GM18873 (cell line): ENCODE measurements around the gene PSENEN.

Source experiments
- ATAC-seq: cut with Tn5 transposase; IDR thresholded peaks from one replicate; pipeline ENCODE4 v1.9.1; 2021; ENCODE audit warnings: mild to moderate bottlenecking, moderate library complexity, moderate number of reproducible peaks; ENCODE audit not compliant: unreplicated experiment, low FRiP score

The PSENEN gene

GRCh38 chr19:35732540-35733179 lies 12.8 kb upstream of the PSENEN start:
- ATAC-seq: no peak

GRCh38 chr19:35733180-35734125 lies 12.0 kb upstream of the PSENEN start:
- ATAC-seq: no peak

DNA sequence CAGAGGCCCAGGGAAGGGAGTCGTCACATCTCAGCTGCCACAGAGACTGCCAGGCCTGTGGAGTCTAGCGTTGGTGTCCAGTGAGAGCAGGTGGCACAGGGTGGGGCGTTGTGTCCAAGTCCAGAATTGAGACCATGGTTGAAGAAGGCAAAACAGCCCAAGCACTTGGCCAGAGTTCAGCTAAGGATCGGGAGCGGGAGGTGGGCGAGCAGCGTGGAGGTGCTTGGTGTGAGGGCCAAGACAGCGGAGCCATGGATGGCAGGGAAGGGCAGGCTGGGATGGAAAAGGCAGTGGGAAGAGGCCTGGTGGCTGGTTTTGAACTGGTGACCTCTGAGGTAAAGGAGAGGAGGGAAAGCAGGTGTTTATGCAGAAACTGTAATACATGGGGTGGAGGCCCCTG lies 11.2 kb upstream of the PSENEN start:
- no peak for ATAC-seq

DNA sequence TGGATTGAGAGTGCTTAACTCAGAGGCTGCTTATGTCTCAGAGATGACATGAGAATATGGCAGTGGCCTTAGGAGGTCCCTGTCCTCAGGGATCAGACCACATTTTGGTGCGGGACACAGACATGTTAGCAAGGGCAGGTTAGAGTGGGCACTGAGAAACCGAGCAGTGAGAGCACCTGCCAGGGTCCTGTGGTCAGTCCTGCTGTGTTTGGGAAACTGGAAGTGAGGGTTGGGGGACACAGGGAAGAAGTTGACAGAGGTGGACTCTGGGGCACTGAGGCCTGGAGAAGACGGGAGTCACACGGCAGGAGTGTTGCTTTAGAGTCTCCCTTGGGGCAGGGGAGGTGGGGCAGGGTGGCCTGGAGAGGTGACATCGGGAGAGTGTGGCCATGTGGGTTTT lies 10.6 kb upstream of the PSENEN start:
- no peak for ATAC-seq

DNA sequence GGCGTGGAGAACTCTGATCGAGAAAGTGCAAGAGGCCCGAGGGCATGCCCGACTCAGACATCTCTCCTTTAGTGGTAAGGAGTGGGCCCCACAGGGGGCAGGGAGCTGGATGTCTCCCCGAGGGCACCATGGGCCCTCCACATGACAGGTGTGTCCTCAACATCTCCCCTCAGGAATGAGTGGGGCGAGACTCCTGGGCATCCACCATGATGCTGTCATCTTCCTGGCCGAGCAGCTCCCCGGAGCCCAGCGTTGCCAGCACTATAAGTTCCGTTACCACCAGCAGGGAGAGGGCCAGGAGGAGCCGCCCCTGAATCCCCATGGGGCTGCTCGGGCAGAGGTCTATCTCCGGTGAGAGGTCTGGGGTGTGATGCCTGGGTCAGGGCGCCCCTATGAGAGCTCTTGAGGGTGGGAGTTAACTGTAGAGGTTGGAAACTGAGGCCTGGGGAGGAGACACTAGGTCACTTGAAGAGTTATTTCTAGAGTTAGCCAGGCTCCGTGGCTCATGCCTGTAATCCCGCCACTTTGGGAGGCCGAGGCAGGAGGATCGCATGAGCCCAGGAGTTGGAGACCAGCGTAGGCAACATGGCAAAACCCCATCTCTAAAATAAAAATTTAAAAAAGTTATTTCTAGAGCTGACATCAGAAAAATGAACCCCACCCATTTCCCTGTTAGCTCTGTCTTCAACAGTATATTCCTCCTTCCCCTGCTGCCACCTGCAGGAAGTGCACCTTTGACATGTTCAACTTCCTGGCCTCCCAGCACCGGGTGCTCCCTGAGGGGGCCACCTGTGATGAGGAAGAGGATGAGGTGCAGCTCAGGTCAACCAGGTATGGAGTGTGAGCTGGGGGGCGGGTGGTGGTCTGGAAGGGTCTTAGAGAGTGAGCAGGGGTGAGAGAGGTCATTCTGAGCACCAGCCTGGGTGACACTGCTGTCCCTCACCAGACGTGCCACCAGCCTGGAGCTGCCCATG lies 8.3 kb upstream of the PSENEN start:
- no peak for ATAC-seq

GRCh38 chr19:35738021-35738886 lies 7.2 kb upstream of the PSENEN start:
- ATAC-seq: no peak

GRCh38 chr19:35738887-35739229 lies 6.6 kb upstream of the PSENEN start:
- no peak for ATAC-seq

DNA sequence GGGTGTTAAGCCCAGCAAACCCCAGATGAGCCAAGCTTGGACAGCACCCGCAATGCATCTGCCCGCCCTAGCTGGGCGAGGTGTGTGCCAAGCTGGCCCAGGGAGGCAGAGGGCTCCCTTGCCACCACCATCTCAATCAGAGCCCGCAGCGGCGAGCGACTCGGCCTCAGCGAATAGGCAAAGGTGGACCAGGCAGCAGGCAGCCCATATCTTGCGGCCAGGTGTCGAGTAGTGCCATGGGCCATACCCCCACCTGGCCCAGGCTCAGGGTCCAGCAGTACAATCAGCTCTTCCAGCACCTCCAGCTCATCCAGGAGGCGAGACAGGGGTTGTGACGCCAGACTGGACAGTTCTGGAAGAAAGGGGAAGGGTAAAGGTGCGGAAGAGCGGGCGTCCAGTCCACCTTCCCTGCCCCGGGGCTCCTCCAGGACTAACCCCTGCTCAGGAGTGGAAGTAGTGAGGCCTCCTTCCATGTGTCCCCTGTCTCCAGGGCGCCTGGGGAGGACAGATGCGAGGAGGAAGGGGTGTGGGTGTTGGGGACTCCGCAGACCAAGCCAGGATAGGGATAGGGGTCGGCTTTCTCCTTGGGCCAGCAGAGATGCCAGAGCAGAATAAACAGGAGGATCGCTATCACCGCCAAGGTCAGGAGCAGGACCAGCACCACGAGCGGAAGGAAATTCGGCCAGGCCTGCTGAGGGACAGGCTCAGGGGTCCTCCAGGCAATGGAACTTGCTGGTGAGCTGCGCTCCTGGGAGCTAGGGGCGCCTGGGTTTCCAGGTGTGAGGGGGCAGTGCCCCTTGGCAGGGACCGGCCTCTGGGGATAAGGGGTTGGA lies 6.0 kb upstream of the PSENEN start:
- ATAC-seq: no peak

GRCh38 chr19:35740108-35740422 lies 5.4 kb upstream of the PSENEN start:
- no peak for ATAC-seq

DNA sequence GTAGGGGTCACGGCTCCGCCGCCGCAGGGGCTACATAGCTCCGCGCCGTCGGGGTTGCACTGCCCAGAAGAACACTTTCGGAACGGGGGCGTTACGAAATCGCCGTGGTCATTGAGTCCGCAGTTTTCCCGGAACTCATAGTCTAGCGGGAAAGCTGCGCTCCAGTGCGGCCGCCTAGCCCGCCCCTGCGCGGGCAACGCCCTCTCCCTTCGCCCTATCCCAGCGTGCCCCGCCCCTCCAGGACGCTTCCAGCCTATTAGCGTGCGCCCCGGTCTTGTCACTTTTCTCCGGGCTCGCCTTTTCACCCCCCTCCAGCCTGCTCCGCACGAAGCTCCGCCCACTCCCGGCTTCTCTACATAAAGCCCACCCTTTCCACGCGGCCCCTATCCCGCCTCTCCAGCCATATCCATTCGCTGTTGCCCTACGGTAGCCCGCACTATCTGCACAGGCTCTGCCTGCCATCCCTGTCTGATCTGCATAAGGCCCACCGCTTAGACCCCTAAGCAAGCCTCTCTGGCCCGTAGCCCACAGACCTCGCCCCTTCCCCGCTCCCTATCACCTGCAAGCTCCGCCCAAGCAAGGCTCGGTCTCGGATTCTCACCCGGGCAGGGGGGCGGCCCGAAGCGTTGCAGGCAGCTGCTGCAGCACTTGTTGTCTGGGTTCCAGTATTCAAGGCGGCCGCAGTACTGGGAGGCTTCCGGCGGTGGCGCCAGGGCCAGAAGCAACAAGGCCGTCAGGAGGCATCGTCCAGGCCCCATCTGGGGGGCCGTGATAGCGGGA lies 4.8 kb upstream of the PSENEN start:
- ATAC-seq: peak; percentile 40

DNA sequence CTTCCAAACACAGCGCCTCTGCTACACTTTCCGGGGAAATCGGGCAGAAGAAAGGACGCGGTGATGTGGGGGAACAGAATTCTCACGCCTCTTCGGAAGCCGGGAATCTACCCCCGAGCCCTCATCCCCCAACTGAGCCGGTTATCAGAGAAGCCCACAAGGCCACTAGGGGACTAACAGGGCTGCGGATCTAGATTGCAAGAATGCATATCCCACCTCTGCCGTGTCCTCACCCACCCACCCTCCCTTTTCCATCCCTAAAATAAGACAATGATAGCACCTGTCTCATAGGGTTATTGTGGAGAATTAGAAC lies 4.3 kb upstream of the PSENEN start:
- no peak for ATAC-seq

GRCh38 chr19:35742121-35742724 lies 3.2 kb upstream of the PSENEN start, which contains the start of gene IGFLR1:
IGFLR1 (minus strand) TSS chr19:35742452; CDS start chr19:35741180, 1,272 bp downstream.
- ATAC-seq: no peak

DNA sequence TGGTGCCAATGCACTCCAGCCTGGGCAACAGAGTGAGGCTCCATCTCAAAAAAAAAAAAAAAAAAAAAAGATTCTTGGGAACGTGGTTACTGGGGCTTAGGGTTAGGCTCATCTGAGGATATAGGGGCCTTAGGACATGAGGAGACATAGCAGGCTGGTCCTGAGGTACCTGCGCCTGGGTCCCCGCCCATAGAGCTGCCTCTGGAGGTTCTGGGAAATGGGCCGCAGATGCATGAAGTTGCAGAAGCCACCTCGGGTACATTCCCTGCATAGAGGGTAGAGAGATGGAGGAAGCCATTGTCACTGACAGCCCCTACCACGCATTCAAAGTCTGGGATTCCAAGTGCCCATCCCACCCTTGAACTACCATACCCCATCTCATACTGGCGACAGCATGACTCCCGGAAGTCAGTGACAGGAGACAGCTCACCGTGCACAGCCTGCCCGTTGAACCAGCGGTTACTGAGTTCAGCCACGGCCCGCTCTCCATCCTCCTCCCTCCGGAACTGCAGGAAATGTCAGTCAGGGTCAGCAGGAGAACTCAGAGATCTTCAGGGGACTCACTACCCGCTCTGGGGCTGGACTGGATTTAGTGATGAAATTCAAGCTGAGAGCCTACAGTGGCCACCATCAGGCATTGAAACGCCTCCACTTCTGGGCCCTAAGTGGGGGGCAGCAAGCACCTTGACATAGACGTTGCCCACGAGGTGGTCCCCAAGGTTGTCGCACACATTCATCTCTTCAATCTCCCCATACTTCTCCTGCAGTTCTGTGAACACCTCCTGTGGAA lies 1.6 kb upstream of the PSENEN start:
- ATAC-seq: no peak

DNA sequence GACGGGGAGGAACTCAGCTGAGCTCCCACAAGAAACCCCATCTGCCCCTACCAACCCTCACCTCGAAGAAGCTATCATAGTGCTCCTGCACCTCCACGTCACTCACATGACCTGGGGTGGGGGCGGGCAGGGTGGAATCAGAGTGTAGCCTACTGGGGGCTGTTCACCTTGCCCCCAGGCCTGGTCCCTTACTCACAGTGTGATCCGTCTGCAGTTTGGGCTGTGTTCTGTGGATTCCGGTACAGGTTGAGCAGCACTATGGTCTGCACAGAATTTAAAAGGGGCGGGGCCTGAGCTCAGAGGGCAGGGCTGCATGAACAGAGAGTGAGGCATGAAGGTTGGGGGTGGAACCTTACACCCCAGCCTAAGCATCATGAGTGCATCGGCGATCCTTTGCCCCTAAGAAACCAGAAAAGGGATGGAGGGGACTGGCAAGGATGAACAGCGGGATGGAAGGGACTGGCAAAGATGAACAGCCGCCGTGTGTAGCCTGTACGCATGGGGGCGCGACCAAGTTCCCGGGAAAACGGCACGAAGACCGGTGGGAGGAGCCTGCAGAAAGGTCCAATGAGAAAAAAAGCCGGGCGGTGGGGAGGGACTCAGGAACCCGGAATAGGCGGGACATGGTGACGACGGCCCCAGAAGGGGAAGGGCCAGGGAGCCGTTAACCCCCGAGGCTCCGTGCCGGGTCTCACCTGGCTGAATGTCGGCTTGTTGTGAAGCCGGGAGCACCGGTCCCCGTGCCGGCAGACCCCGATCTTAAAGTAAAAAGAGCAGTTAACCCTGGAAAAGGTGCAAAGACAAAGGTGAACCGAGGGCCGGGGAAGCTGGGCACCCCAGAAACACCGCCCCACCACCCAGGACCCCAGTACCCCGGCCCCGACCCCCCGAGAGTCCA lies 772 bp upstream of the PSENEN start:
- no peak for ATAC-seq

GRCh38 chr19:35746087-35746462 lies 624 bp downstream of the PSENEN start:
- no peak for ATAC-seq

DNA sequence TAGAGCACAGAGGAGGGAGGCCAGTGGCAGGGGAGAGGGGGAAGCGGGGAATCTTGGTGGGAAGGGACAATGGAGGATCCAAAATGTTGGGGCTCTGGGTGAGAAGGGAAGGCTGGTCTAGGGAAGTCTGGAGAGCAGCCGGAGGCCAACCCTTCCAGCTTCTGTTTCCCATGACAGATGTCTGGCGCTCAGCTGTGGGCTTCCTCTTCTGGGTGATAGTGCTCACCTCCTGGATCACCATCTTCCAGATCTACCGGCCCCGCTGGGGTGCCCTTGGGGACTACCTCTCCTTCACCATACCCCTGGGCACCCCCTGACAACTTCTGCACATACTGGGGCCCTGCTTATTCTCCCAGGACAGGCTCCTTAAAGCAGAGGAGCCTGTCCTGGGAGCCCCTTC lies 1.1 kb downstream of the PSENEN start:
- ATAC-seq: no peak
